HG02840 (cell line): Measurements from ENCODE around the gene KCNV2.
"Not testable (repeated sequence)": the region's sequence is repeated elsewhere in the genome, so short reads cannot be mapped to it uniquely, and the experiment has no call there.

Experiments
- ATAC-seq: cut with Tn5 transposase; IDR thresholded peaks from one replicate; pipeline ENCODE4 v1.9.1; 2021; ENCODE audit warnings: mild to moderate bottlenecking, moderate library complexity, moderate number of reproducible peaks; ENCODE audit not compliant: unreplicated experiment, low FRiP score

KCNV2 gene

DNA sequence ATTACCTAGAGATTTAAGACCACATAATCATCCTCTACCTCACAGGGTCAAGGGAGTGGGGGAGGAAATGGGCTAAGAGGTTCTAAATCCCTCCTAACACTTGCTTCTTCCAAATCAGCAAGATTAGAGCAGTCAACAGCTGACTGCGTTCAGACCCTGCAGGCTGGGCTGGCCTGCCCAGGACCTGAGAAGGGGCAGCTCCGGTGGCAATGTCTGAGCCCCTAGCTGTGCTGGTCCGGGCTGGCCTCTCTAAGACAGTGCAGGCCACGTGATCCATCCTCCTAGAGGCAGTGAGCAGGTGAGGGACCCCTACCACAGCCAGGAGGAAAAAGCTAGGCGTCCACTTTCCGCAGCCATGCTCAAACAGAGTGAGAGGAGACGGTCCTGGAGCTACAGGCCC lies at the start of gene KCNV2:
KCNV2 (plus strand) TSS at position 126 of the 400 bp plus-strand sequence; CDS start at position 356, 230 bp downstream.
- no peak for ATAC-seq

DNA sequence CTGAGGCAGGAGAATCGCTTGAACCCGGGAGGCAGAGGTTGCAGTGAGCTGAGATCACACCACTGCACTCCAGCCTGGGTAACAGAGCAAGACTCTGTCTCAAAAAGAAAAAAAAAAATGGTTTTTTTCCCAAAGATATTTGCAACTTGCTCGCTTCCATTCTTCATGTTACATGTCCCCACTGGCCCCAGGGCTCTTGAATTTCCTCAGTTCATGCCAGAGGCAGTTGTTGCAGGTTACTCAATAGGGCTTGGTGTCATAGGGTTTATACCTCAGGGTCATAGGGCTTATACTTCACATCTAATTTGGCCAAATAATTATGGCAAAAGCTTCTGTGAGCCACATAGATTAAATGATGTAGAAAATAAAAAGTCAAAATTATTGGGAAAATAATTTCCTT lies 44.1 kb upstream of the KCNV2 start:
- no peak for ATAC-seq

DNA sequence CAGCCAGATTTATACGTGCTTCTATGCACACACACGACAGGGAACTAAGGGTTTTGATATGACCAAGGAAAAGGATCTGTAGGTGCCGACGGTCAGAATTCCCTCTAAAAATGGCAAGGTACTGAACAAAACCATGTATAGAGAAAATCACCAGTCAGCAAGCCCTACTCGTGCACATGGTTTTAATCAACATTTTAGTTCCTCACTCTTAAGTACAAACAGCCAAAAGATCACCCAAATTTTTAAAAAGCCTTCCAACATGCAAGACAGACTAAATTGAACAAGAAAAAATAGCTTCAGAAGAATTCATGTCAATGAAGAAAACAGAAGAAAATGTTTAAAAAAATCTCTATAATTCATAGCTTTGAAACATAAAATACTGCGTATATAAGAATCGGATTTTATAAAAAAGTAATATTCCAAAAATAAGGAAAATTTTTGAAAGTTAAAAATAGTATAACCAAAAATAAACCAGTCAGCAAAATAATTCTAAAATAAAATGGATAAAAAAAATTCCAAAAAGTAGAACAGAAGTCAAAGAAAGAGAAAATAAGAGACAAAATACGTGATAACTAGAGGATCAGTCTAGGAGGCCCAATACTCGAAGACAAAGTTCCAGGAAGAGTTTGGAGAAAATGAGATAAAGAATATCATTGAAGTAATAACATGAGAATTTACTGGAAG lies 43.0 kb upstream of the KCNV2 start:
- no peak for ATAC-seq

DNA sequence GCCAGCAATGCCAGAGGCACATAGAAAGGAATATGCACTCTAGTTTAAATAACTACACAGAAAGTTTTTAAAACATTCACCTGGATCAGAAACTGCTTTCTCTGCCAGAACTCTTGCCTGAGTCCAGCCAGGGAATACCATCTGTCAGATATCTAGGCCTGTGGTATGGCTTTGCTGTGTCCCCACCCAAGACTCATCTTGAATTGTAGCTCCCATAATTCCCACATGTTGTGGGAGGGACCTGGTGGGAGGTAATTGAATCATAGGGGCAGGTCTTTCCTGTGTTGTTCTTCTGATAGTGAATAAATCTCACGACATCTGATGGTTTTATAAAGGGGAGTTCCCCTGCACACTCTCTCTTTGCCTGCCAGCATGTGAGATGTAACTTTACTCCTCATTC lies 41.5 kb upstream of the KCNV2 start:
- ATAC-seq: no peak

DNA sequence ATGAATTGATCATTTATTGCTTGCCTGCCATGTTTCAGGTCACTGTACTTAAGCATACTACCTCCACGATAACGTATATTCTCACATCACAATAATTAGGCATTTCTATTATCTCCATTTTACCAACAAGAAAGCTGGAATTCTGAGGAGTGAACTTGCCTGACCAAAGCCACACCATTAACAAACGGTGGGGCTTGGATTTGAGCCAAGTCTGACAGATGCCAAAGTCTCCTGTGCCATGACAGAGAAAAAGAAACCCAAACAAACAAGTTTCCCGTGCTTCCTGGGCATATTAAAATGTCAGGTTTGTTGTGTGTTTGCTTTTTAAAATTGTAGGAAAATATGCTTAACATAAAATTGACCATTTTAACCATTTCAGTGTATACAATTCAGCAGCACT lies 40.8 kb upstream of the KCNV2 start:
- no peak for ATAC-seq

DNA sequence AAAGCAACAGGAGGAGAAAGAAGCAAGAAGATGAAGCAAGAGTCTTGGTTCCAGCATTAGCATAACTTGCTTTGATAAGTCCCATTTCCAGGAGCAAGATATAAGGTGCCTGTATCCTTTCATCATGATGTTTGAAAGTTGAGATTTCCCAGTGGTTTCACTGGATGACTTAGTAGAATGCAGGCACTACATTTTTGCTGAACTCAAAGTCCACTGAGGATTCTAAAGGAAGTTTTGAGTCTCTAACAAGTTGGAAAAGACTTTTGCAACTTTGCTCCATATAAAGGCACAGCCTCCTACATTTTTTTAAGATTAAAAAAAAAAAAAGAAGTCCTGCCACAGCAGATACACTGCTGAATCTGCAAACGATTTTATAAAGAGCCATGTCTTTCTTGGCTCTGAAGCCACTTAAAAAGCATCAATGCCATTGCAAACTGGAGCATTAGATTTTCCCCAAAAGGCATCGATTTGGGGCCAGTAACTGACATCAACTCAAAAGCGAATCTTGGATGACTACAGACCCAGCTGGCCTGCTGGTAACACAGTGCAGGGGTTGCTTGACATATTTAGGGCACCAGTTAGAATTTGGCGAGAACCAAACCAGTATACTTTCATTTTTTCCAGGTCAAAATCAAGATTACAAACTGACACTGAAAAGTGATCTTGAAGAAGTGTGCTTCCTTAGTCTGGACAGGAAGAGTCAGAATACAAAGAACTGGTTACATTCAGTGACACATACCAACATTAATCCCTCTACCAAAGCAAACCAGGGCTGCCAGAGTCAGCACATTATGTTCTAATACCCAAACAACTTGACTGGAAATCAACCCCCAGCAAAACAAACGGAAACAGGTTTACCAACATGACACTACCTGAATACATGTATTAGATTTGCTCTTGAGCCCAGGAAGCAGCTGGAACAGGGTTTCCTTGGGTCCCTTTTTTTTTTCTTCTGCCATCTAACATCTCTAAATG lies 39.1 kb upstream of the KCNV2 start:
- no peak for ATAC-seq

DNA sequence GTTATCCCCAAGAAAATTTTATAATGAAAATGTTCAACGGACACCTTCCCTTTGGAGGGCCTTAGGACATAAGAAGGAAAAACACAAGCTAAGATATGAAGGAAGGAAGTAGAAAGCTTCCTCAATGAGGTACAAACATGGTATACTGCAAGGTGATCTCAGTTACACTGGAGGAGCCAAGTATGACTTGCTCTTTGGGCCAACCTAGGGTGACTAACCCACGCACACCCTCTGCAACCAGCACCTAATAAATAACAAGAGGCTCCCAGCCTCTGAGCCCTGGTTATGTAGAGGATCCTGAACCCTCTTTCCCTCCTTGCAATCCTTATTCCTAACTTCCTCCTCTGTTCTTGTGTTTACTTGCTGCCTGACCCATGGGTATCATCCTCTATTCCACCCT lies 38.3 kb upstream of the KCNV2 start:
- ATAC-seq: no peak

DNA sequence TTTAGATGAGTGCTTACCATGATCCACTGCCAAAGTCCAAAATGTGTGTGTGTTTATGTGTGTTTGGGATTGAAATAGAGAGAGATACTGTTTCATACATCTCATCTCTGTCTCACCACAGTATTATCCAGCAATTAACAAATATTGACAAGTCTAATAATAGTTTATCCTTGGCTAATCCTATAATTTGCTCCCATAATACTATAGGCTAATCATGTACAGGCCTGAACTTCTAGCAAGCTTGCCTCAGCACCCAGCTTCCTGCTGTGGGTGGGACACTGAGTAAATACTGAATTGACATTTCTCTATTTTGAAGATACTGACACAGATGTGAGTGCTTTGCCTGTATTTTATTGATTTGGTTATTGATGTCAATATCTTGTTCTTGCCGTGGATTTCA lies 35.3 kb upstream of the KCNV2 start:
- ATAC-seq: no peak

DNA sequence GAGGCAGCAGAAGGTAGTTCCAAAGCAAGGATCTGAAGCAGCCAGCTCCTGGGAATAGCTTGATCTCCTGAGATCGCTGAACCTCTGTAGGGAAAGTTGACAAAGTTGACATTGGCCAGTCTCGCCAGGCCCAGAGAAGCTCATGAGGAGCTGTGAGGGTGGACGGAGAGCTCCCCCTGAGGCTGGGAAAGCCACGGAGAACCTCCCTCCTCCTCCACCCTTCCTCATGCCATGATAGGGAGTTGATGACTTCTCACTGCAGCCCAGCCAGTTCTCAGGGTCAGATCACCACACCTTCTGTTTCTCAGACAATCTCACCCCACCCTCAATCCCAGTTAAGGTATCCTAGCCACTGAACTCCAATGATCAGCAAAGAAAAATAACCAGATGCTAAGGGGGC lies 30.4 kb upstream of the KCNV2 start:
- ATAC-seq: no peak

DNA sequence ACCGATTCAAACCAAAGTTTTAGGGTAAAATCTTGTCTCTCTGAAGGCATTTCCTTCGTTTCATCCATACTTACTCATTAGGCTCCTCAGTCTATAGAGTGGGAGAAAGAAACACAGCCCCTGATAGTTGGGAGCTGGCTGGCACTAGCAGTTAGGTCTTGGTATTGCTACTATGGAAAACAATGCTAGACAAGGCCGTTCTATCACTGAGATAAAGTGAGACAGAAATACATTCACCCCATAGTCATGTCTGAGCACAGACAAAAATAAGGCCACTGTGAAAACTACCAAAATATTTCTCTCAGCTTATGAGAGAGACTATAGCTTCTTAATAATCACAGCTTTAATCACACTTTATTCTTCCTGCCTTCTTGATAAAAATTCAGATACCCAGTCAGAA lies 28.7 kb upstream of the KCNV2 start:
- no peak for ATAC-seq

DNA sequence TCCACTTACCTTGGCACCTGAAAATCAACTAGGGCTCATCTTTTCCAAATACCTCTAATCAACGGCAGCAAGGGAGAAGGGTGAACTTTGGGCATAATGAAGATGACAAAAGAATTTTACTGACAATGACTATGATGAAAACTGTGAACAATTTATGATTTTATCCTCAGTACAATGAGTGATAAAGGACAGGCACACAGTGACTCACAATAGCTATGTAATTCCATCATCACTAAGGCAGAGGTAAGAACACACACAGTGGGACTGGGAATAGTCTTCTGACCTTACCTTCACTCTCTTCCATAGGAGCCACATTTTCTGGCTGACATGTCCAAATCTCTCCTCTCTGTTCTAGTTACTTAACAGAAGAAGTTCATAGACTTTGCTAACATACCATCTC lies 26.1 kb upstream of the KCNV2 start:
- no peak for ATAC-seq

DNA sequence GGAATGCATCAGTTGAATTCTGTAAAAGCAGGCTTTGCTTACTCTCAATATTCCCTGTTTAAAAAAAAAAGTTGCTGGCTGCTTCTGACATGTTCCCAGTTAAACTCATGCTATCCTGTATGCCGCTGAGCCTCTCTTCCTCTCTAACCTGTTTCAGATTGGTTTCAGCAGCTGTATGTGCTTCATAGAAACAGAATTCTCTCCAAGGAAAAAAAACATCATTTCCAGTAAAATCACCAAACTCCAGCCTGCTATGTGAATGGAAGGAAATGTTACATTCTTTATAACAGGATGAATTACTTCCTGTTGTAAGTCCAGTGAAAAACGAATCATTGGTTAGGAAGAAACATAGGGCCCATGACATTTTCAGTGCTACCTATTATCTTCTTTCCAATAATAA lies 25.7 kb upstream of the KCNV2 start:
- ATAC-seq: no peak

DNA sequence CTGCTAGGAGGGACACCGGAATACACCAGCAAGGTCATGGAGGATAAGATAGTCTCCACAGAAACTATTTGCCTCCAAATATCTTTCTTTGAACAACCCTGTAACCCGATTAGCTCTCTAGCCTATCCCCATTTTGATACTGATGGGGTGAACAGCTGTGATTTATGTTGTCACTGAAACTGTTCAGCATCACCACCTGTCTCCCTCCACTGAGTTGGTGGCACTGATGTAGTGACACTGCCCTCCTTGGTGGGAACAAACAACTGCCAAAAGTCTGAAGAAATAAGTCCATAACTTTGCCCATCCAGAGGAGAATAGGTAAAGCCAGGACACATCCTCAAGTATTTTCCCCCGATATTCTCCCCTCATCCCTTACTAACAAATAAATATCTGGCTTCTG lies 24.3 kb upstream of the KCNV2 start:
- no peak for ATAC-seq

DNA sequence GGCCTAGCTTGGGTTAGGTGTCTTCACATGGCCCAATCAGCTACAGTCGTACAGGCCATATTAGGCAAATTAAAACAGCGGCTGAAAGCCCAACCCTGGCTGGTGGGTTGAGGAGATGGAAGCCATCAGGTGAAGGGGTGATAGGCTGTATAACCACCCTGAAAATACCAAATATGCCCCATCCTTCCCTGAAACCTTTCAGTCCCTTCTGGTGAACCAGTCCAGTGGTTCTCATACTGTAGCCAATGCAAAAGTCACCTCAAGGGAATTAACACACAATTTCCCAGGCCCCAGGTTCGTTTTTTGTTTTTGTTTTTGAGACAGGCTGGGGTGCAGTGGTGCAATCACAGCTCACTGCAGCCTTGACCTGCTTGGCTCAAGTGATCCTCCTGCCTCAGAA lies 19.8 kb upstream of the KCNV2 start:
- no peak for ATAC-seq

DNA sequence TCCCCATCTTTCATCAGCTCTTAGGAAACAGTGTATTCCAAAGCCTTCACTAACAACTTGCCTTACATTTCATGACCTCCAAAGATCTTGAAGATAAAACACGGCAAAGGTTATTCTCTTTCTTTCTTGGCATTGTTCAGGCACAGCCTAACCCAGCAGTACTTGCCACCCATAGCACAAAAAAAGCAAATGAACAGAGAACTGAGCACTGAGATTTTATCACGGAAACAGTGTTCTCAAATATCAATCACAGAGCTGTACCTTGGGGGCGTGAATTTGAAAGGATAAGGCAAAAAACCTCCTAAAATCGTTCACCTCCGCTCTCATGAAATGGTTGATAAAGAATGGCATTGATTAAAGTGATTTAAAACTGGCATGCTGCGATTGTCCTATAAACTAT lies 16.9 kb upstream of the KCNV2 start:
- no peak for ATAC-seq

DNA sequence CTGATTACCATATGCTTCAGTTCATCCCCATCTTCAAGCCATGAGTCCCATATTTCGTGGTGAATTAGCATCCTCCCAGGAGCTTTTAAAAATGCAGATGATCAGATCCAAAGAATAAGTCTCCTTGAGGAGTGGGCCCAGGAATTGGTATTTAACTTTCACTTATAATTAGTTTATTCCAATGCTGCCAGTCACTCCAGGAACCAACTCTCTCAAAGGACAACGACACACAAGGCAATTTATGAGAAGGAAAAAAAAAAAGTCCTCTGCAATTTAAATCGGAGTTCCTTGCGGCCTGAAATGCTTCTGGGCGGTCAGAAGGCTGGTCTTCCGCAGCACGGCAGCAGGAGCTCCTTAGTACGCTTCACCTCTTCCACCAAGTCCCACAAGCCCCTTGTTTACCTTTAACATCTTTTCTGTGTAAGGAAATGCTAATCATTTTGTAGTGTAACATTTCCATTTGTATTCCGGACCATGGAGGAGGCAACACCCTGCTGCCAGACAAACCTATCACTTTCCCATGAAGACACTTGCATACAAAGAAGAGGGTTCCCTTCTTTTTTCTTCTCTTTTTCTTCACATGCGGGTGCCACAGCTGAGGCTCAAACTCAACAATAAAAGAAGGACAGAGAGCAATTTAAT lies 16.3 kb upstream of the KCNV2 start:
- no peak for ATAC-seq

DNA sequence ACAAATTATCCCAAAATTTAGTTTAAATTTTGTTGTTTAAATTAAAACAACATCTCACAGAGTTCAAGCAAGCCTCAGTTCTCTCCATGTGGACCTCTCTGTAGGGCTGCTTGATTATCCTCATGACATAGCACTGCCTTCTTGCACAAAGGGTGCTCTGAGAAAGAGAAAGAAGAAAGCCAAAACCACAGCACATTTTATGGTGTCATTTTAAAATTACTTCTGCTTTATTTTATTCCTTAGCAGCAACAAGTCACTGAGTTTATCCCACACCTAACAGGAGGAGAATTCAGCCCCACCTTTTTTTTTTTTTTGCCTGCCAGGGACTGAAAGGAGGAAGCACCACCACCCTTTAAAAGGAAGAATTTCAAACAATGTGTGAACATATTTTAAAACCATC lies 12.8 kb upstream of the KCNV2 start:
- ATAC-seq: no peak

DNA sequence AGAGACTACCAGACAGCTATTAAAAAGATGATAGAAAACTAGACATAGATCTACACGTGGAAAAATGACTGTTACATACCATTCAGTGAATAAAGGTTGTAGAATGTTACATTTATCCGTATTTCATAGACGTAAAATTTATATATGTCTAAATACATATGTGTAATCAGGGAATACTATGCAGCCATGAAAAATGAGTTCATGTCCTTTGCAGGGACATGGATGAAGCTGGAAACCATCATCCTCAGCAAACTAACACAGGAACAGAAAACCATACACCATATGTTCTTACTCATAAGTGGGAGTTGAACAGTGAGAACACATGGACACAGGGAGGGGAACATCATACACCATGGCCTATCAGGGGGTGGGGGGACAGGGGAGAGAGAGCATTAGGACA lies 10.1 kb upstream of the KCNV2 start:
- not testable (repeated sequence) for ATAC-seq

DNA sequence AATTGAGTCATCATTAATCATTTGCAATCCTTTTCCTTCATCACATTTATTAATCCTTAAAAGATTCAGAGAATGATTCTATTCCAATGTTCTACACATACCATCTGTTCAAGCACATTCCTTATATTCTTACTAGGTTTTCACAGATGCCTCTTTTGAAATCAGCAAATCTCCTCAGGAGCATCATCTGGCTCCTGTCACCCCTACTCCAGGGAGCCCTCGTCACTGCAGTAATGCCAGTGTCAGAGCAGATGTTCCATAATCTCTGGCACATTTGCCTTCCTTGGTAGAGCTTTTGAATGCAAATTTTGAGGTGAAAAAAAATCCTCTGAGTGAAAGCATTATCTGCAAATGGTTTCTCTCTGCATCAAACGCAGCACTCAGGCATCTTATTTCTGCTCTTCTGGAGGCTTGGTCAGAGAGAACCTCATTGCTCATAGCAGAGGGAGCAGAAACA lies 7.6 kb upstream of the KCNV2 start:
- ATAC-seq: no peak

DNA sequence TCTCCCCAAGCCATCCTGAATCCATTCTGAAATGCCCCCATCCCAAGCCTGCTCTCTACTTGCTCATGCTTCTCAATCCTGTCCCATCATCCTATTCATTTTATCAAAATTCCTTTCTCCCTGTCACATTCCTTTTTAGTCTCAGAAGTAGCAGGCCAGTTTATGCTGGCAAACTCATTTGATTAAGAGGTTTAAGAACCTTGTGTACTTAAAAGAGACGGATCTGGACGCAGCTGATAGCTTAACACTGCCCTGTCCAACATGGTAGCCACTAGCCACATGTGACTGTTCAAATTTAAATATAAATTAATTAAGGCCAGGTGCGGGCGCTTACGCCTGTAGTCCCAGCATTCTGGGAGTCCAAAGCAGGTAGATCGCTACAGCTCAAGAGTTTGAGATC lies 5.6 kb upstream of the KCNV2 start:
- no peak for ATAC-seq

DNA sequence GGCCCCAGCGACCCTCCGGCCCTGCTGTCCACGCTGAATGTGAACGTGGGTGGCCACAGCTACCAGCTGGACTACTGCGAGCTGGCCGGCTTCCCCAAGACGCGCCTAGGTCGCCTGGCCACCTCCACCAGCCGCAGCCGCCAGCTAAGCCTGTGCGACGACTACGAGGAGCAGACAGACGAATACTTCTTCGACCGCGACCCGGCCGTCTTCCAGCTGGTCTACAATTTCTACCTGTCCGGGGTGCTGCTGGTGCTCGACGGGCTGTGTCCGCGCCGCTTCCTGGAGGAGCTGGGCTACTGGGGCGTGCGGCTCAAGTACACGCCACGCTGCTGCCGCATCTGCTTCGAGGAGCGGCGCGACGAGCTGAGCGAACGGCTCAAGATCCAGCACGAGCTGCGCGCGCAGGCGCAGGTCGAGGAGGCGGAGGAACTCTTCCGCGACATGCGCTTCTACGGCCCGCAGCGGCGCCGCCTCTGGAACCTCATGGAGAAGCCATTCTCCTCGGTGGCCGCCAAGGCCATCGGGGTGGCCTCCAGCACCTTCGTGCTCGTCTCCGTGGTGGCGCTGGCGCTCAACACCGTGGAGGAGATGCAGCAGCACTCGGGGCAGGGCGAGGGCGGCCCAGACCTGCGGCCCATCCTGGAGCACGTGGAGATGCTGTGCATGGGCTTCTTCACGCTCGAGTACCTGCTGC lies 839 bp downstream of the KCNV2 start:
- no peak for ATAC-seq
